ENCODE results near the gene GRIK4. TPM values are rescaled to one million over a fixed set of nuclear protein-coding genes. Genes with fewer than 3 reads are reported as not detected.

GRIK4 gene
- total RNA-seq, 1 donor from 2014 or later, result 0.05 TPM

DNA sequence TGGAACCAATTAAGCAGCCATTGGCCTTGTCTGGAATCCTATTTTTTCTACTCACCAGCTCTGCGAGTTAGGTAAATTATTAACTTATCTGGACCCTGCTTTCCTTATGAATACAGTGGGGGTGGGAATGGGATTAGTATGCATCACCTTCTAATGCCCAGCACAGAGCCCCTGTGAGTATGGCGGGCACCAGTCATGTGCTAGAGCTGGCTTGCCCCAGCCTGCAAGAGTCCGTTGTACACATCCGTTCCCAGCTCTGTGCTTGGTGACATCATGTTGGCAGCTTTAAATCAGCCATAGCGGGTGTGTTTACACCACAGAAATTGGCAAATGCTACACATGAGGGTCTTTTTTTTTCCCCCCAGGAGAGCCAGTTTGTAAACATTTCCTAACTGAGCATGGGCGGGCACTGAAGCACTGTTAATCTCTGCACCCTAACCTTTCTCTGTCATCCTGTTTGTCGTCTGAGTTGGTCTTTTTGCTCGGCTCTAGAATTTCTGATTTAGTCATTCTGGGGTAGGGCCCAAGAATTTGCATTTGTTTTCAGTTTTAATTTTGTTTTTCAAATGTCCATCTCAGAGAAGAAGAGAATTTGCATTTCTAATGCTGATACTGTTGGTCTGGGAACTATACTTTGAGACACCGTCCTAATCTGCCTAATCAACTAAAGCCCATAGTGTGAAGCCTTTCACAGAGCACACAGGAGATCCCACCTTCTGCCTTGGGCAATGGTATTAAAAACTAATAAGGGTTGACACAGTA, 382.1 kb downstream of the GRIK4 start:
- ATAC-seq, result no peak
- no peak for DNase-seq (ENCODE audit: low spot score)

- ATAC-seq (peak; percentile 83), DNase-seq (ENCODE audit: low spot score) (peak; percentile 54)
Observed at GRCh38 chr11:120894202-120894985, 382.8 kb downstream of the GRIK4 start.

GRCh38 chr11:120896687-120897086, 385.1 kb downstream of the GRIK4 start:
- no peak for ATAC-seq
- no peak for DNase-seq (ENCODE audit: low spot score)

DNA sequence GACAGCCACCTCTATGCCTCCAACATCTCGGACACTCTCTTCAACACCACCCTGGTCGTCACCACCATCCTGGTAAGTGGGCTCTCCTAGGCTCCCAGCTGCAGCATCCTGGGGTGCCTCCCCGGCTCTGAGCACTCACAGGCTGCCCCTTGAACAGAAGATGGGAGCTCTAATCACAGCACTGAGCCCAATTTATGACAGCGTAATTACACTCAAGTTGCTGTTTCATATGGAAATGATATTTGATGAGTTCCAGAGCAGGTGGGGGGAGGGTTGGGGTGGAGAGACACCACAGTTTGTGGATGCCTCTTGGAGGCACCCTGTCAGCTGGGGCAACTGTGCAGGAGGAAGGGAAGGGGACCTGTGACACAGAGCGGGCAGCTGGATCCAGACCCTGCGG, 387.0 kb downstream of the GRIK4 start:
- DNase-seq (ENCODE audit: low spot score) (no peak), ATAC-seq (no peak)

DNA sequence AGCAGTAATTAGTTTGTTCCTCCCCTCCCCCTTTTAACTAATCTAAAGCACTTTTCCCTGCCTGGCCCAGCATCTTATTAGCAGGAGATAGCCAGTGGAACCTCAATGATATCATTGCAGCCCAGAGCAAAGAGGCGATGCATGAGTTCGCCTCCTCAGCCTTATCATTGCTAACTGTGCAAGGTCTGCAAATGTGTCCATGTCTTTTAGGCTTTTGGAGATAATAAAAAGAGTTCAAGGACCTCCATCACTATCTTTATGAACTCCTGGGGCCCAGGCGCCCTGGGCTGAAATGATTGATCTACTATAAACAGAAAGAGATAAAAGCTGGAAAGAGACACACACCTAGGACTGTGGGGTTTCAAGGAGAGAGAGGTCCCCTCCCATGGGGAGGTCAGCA, 388.2 kb downstream of the GRIK4 start:
- DNase-seq (ENCODE audit: low spot score), result no peak
- ATAC-seq, result no peak

DNA sequence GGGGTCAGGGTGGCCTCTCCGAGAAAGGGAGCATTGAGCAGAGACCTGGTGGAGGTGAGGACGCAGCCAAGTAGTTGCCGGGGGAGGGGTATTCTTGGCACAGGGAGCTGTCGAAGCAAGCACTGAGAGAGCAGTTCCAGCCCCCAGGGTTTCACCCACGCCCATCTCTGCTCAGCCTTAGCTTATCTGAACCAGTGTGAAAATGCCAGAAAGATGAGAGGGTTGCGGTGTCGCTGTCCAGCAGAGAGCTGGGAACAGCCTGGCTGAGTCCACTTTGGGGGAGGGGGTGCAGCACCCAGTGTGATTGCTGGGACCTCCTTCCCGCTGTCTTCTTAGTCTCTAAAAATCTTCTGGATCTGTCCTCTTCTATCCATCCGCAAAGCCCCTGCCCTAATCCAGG, 389.1 kb downstream of the GRIK4 start:
- DNase-seq (ENCODE audit: low spot score) (no peak), ATAC-seq (no peak)

GRCh38 chr11:120903686-120904085, 392.1 kb downstream of the GRIK4 start:
- no peak for DNase-seq (ENCODE audit: low spot score)

GRCh38 chr11:120904116-120904515, 392.6 kb downstream of the GRIK4 start:
- no peak for DNase-seq (ENCODE audit: low spot score)
- no peak for ATAC-seq

More at GRCh38 chr11:120903686-120904085, 392.1 kb downstream of the GRIK4 start:
- ATAC-seq, result no peak

DNA sequence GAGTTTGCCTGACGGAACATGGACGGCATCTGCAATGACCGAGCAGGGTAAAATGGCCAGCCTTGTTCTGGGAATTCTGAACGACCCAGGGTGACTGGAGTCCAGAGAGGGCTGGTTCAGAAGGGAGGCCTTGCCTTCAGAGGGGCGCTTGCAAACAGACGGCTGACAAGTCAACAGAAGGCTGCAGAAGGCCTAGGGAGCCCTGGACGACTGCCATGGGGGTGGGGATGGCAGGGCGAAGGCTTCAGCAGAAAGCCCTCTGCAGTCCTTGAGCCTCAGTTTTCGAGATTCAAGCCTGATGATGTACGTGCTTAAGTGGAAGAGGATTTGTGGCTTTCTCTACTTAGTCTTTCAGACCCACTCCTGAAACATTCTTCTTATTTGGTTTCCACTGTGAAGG, 395.2 kb downstream of the GRIK4 start:
- ATAC-seq (no peak), DNase-seq (ENCODE audit: low spot score) (no peak)

GRCh38 chr11:120907971-120908370, 396.4 kb downstream of the GRIK4 start:
- DNase-seq (ENCODE audit: low spot score) (no peak), ATAC-seq (no peak)

DNA sequence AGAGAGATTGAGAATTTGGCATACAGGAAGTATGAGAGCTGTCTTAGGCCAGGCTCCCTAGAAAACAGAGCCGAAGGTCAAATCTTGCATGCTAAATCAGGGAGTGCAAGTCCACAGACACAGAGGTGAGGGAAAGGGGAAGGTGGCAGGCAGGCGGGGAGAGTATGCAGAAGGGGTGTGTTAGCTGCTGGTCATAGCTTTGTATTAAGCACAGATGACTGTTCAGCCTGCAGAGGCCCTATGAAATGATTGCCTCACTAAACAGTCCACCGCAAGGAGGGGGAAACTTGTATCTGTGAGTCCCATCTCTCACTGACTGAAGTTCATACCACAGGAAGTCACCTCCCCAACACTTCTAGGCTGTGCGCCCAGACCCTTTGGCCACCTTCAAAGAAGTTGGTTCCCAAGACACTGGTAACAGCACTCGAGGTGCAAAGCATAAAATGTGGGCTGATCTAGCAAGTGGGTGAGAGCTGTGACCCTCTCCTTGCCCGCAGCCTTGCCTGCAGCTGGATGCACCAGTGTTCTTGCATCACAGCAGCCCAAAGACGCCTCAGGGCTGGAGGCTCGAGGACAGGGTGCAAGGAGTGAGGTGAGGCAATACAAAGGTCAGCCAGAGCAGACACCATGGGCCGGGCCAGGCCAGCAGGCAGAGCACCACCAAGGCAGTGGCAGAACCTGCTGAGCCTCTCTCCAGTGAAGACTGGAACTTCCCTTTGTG, 397.1 kb downstream of the GRIK4 start:
- ATAC-seq (no peak), DNase-seq (ENCODE audit: low spot score) (no peak)

DNA sequence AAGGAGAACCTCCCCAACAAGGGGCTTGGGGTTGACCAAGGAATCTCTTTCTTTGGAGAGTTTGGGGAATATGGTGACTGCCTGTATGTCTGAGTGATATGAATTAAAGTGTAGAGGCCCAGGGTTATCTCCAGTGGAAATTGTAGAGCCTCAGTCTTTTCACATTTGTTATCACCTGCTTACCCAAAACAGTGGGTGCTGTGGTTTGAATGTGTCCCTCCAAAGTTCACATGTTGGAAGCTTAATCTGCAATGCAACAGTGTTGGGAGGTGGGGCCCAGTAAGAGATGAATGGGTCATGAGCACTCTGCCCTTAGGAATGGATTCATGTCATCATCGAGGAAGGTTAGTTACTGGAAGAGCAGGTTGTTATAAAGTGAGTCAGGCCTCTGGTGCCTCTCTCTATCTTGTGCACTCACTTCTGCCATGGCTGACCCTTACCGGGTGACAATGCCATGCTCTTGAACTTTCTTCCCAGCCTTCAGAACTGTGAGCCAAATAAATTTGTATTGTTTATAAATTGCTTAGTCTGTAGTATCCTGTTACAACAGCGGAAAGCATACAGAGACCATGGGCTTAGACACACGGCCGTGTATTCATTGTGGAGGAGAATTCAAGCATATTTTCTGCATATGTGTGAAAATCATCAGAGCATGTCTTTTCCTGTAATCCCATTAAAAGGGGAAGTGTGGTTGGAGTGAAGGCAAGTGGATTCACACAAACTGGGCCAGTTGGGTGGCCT, 398.3 kb downstream of the GRIK4 start:
- DNase-seq (ENCODE audit: low spot score) (no peak), ATAC-seq (no peak)

GRCh38 chr11:120911943-120912342, 400.4 kb downstream of the GRIK4 start:
- DNase-seq (ENCODE audit: low spot score) (no peak), ATAC-seq (no peak)

DNA sequence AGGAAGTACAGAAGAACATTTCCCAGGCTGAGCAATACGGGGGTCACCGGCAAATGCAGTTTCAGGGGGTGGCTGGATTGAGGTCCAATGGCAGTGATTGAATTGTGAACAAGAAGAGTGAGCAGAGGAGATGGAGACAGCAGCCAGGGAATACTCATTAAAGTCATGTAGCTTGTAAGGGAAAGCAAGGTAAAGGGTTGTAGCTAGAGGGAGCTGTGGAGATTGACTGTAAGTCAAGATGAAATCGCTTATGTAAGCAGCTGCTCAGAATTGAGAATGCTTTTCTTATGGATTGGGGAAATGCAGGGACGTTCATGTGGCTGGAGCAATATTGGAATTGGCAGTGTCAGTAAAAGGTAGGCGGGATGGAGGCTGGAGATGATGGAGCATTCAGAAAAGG, 401.0 kb downstream of the GRIK4 start:
- DNase-seq (ENCODE audit: low spot score) (no peak), ATAC-seq (peak; percentile 80)

DNA sequence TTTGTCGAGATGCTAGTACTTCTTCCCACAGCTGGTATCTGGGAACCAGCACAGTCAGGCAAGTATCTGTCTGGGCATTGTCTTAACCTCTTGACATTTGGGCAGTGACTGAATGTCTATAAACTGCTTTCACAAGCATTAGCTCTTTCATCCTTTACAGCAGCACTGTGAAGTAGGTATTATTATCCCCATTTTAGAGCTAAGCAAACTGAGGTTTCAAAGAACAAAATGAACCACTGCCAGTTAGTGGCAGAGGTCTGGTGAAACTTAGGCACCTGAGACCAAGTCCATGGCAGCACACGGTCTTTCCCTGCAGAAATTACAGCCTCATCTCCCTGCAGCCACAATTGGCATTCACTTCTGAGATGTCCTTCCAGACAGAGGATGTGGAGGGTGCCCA, 401.4 kb downstream of the GRIK4 start:
- no peak for ATAC-seq
- no peak for DNase-seq (ENCODE audit: low spot score)

DNA sequence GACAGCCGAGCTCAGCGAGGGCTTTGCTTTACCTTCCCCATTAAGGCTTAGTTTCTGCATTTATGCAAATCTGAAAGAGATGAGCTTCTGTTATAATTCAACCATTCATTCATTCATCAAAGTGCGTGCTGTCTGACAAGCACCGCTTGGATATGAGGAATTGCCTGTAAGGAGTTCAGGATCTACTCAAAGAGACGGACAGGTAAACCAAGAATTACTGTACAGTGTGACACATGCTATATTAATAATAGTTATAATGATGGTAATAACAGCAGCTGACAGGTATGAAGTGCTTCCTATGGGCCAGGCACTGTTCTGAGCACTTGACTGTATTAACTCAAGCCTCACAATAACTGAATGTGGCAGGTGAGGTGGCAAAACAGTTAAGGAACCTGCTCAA, 402.5 kb downstream of the GRIK4 start:
- no peak for ATAC-seq
- DNase-seq (ENCODE audit: low spot score), result no peak

DNA sequence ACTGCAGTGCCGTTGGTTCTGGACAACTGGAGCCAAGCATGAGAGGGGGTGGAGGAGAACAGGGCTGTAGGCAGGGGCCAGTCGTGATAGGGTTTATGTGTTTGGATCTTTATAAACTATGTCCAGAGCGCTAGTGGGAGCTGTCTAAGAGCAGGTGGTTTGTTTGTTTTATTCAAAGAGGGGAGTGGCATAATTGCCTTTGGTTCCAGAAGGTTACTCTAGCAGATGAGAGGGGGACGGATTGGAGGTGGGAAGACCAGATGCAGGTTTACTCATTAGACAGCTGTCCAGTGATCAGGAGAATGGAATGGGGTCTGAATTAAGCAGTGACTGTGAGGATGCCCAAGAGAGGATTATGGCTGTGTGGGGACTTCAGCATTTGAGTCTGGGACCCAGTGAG, 403.1 kb downstream of the GRIK4 start:
- ATAC-seq (no peak), DNase-seq (ENCODE audit: low spot score) (no peak)

DNA sequence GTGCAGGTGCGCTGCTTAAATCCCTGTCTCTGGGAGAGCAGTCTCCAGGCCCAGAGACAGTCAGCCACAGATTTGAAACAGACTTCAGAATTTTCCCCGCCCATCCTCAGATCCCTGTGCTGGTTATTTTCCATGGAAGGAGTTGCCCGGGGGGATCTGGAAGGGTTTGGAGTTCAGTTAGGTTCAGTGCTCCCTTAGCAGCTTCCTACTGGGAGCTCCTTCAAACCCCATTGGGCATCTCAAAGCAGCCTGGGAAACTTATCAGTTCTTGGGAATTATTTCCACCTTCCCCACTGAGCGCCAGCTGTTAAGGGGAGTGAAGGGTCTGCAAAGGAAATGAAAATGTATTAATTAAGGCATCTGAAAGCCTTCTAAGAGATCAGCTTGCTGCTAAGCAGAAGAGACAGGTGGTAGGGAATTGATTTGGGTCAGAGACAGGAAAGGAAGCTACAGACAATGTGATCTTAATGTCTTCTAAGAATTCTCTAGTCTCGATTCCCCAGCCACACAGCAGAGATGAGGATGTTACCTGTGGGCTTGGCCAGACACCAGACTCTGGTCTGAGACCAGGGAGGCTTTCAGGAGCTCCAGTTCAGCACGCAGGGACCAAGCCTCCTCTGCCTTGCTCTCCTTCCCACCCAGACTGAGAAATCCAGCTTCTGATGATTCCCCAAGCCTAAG, 406.2 kb downstream of the GRIK4 start:
- ATAC-seq, result no peak

GRCh38 chr11:120918257-120918656, 406.7 kb downstream of the GRIK4 start:
- no peak for ATAC-seq
- no peak for DNase-seq (ENCODE audit: low spot score)

More for the DNA sequence above, 406.2 kb downstream of the GRIK4 start:
- DNase-seq (ENCODE audit: low spot score), result no peak

- no peak for DNase-seq (ENCODE audit: low spot score)
- ATAC-seq, result no peak
Observed at GRCh38 chr11:120919045-120919444, 407.5 kb downstream of the GRIK4 start.
